IMR-90 (cell line): Measurements from ENCODE around the gene CUX1. TPM values are rescaled to one million over a fixed set of nuclear protein-coding genes. Genes with fewer than 3 reads are reported as not detected.

ENCODE experiments used
- ATAC-seq: fragments of 200-7000 bp; cut with Tn5 transposase; 2 replicates; pipeline ENCODE4 v1.9.1; 2020; ENCODE audit warnings: low read depth, mild to moderate bottlenecking, moderate library complexity
- BruUV-seq: library from RNA; stranded (reverse); fragments of 400-500 nt; replicated peaks from 2 replicates; lab custom pipeline; 2021; lab: Mats Ljungman, UMichigan
- CTCF ChIA-PET: fragments of 300-600 bp; formaldehyde crosslinking; extraction: SDS; loops from one replicate; lab custom pipeline; 2021; ENCODE audit warnings: antibody characterized with exemption; lab: Yijun Ruan, JAX
- POLR2A ChIA-PET: fragments of 300-600 bp; sonication (Branson Sonifier 250); formaldehyde crosslinking; loops from one replicate; lab custom pipeline; 2022; ENCODE audit warnings: antibody characterized with exemption; ENCODE audit not compliant: unreplicated experiment; lab: Charles Lee
- DNase-seq: peaks from one replicate; pipeline ENCODE4 v3.0.0; 2013
- H2AFZ ChIP-seq: replicated peaks from 2 replicates; pipeline ENCODE3; 2013; ENCODE audit warnings: low read length, mild to moderate bottlenecking; ENCODE audit not compliant: poor library complexity
- H2AK5ac ChIP-seq: 2 replicates; pipeline ENCODE4 v1.6.1; 2013; ENCODE audit warnings: low read depth, low read length, inconsistent platforms
- H2AK9ac ChIP-seq: replicated peaks from 2 replicates; pipeline ENCODE3; 2013; ENCODE audit warnings: mild to moderate bottlenecking, low read depth, low read length, moderate library complexity; ENCODE audit not compliant: poor library complexity
- H2BK120ac ChIP-seq: 2 replicates; pipeline ENCODE4 v1.6.1; 2013; ENCODE audit warnings: low read depth, low read length, inconsistent platforms
- H2BK15ac ChIP-seq: 3 replicates; pipeline ENCODE4 v1.6.1; 2013; ENCODE audit warnings: low read depth, low read length, inconsistent platforms
- H2BK20ac ChIP-seq: 2 replicates; pipeline ENCODE4 v1.6.1; 2013; ENCODE audit warnings: low read depth, mild to moderate bottlenecking, inconsistent platforms, low read length, moderate library complexity
- H2BK5ac ChIP-seq: 2 replicates; pipeline ENCODE4 v1.6.1; 2013; ENCODE audit warnings: mild to moderate bottlenecking, low read depth, low read length, inconsistent platforms; ENCODE audit not compliant: poor library complexity, severe bottlenecking
- H3K14ac ChIP-seq: replicated peaks from 2 replicates; pipeline ENCODE4 v1.6.1; 2013; ENCODE audit warnings: low read depth, low read length, inconsistent platforms
- H3K18ac ChIP-seq: 2 replicates; pipeline ENCODE4 v1.6.1; 2013; ENCODE audit warnings: low read depth, low read length, control low read depth
- H3K23ac ChIP-seq: 2 replicates; pipeline ENCODE4 v1.6.1; 2013; ENCODE audit warnings: low read depth, low read length, inconsistent platforms
- H3K27ac ChIP-seq: 2 replicates; pipeline ENCODE4 v1.5.1; 2013; ENCODE audit warnings: mild to moderate bottlenecking, control low read depth, low read length; ENCODE audit not compliant: insufficient read depth
- H3K27me3 ChIP-seq: 2 replicates; pipeline ENCODE4 v1.6.1; 2013; ENCODE audit warnings: low read length; ENCODE audit not compliant: control insufficient read depth, insufficient read depth
- H3K36me3 ChIP-seq: 2 replicates; pipeline ENCODE4 v1.6.1; 2013; ENCODE audit warnings: low read length, mixed read lengths; ENCODE audit not compliant: control insufficient read depth, insufficient read depth
- H3K4ac ChIP-seq: 2 replicates; pipeline ENCODE4 v1.6.1; 2013; ENCODE audit warnings: low read depth, low read length, inconsistent platforms
- H3K4me1 ChIP-seq: 2 replicates; pipeline ENCODE4 v1.6.1; 2013; ENCODE audit warnings: low read length, mixed read lengths; ENCODE audit not compliant: control insufficient read depth, insufficient read depth
- H3K4me2 ChIP-seq: 2 replicates; pipeline ENCODE4 v1.6.1; 2013; ENCODE audit warnings: low read depth, mild to moderate bottlenecking, control low read depth, low read length, moderate library complexity
- H3K4me3 ChIP-seq: 2 replicates; pipeline ENCODE4 v1.5.1; 2013; ENCODE audit warnings: low read depth, mild to moderate bottlenecking, control low read depth, low read length, moderate library complexity; ENCODE audit not compliant: insufficient read depth
- H3K56ac ChIP-seq: 2 replicates; pipeline ENCODE4 v1.6.1; 2013; ENCODE audit warnings: low read length, inconsistent platforms; ENCODE audit not compliant: insufficient read depth; ENCODE audit errors: extremely low read depth
- H3K79me1 ChIP-seq, 2 experiments: 2 replicates each; pipeline ENCODE4 v1.6.1; 2013; ENCODE audit warnings: low read length in 2 of 2, inconsistent platforms in 1 of 2, low read depth in 1 of 2
- H3K9ac ChIP-seq: 2 replicates; pipeline ENCODE4 v1.6.1; 2013; ENCODE audit warnings: low read depth, low read length, control low read depth
- H3K9me1 ChIP-seq: 2 replicates; pipeline ENCODE4 v1.6.1; 2013; ENCODE audit warnings: low read length, inconsistent platforms; ENCODE audit not compliant: insufficient read depth
- H3K9me3 ChIP-seq: 2 replicates; pipeline ENCODE4 v1.6.1; 2013; ENCODE audit warnings: low read length; ENCODE audit not compliant: control insufficient read depth, insufficient read depth
- H4K20me1 ChIP-seq: 2 replicates; pipeline ENCODE4 v1.6.1; 2013; ENCODE audit warnings: low read length, inconsistent platforms; ENCODE audit not compliant: insufficient read depth
- H4K5ac ChIP-seq: 2 replicates; pipeline ENCODE4 v1.6.1; 2013; ENCODE audit warnings: mild to moderate bottlenecking, low read depth, low read length, control low read depth
- H4K8ac ChIP-seq, 2 experiments: 2 replicates each; pipeline ENCODE4 v1.6.1; 2013; ENCODE audit warnings: low read depth in 2 of 2, low read length in 2 of 2, control low read depth in 1 of 2, inconsistent platforms in 1 of 2
- H4K91ac ChIP-seq: 2 replicates; pipeline ENCODE4 v1.6.1; 2013; ENCODE audit warnings: low read depth, low read length, inconsistent platforms; ENCODE audit not compliant: insufficient read depth
- BHLHE40 ChIP-seq: fragments of 150-350 bp; IDR thresholded peaks from 2 replicates; pipeline ENCODE4 v1.6.1; 2016; ENCODE audit warnings: mild to moderate bottlenecking, low read depth, low read length
- CEBPB ChIP-seq: IDR thresholded peaks from 2 replicates; pipeline ENCODE4 v1.6.1; 2012; ENCODE audit warnings: low read depth, low read length, improper control_type of control experiment
- CHD1 ChIP-seq: IDR thresholded peaks from 2 replicates; pipeline ENCODE4 v1.6.1; 2012; ENCODE audit warnings: low read depth, low read length, improper control_type of control experiment
- MAFK ChIP-seq: IDR thresholded peaks from 2 replicates; pipeline ENCODE4 v1.6.1; 2012; ENCODE audit warnings: low read depth, low read length, improper control_type of control experiment
- MAZ ChIP-seq: IDR thresholded peaks from 2 replicates; pipeline ENCODE4 v1.6.1; 2012; ENCODE audit warnings: low read depth, mild to moderate bottlenecking, low read length, improper control_type of control experiment, moderate library complexity, borderline replicate concordance
- MXI1 ChIP-seq: IDR thresholded peaks from 2 replicates; pipeline ENCODE4 v1.6.1; 2012; ENCODE audit warnings: low read depth, mild to moderate bottlenecking, low read length, moderate library complexity, borderline replicate concordance
- NFE2L2 ChIP-seq: fragments of 150-350 bp; IDR thresholded peaks from 2 replicates; pipeline ENCODE4 v1.6.1; 2016; ENCODE audit warnings: low read depth, mild to moderate bottlenecking, low read length
- POLR2A ChIP-seq: IDR thresholded peaks from 2 replicates; pipeline ENCODE4 v1.6.1; 2012; ENCODE audit warnings: mild to moderate bottlenecking, low read depth, low read length
- RAD21 ChIP-seq: IDR thresholded peaks from 2 replicates; pipeline ENCODE4 v1.6.1; 2012; ENCODE audit warnings: low read length, improper control_type of control experiment
- RCOR1 ChIP-seq: IDR thresholded peaks from 2 replicates; pipeline ENCODE4 v1.6.1; 2012; ENCODE audit warnings: mild to moderate bottlenecking, low read length, improper control_type of control experiment; ENCODE audit not compliant: insufficient replicate concordance
- RFX5 ChIP-seq: IDR thresholded peaks from 2 replicates; pipeline ENCODE4 v1.8.0; 2012; ENCODE audit warnings: low read depth, mild to moderate bottlenecking, low read length, moderate library complexity
- SMC3 ChIP-seq: fragments of 150-350 bp; IDR thresholded peaks from 2 replicates; pipeline ENCODE4 v1.6.1; 2016; ENCODE audit warnings: low read depth, mild to moderate bottlenecking, antibody characterized with exemption, low read length, moderate library complexity
- USF2 ChIP-seq: fragments of 150-350 bp; IDR thresholded peaks from 2 replicates; pipeline ENCODE4 v1.6.1; 2017; ENCODE audit warnings: mild to moderate bottlenecking, antibody characterized with exemption, low read length, low read depth
- WGBS, 2 experiments: methylation state at CpG; one replicate each; pipeline versions ENCODE4 v1.1.5 to v1.1.7; 2013; ENCODE audit warnings: missing lambda C conversion rate in 2 of 2; ENCODE audit not compliant: insufficient read length in 1 of 2; ENCODE audit errors: extremely low coverage in 2 of 2; 5-methylcytosine and 5-hydroxymethylcytosine counted together
- dilution Hi-C: fragments of 300-500 bp; cut with HindIII; formaldehyde crosslinking; loops from one replicate; pipeline ENCODE4 v1.14.3; 2018; ENCODE audit warnings: low sequenced_read_pairs; ENCODE audit not compliant: unreplicated experiment
- in situ Hi-C: fragments of 300-500 bp; cut with MboI; formaldehyde crosslinking; loops from 3 replicates; pipeline ENCODE4 v1.14.3; 2019; ENCODE audit warnings: low sequenced_read_pairs, inconsistent platforms, mixed read lengths
- intact Hi-C: fragments of 100-400 bp; cut with micrococcal nuclease; formaldehyde crosslinking; loops from 2 replicates; pipeline ENCODE4 v1.10.0; 2022
- polyA plus RNA-seq, 3 experiments: library from polyadenylated mRNA; depleted of rRNA; stranded (reverse); fragments of >200 nt; gene quantifications; 2 replicates each; pipeline ENCODE4 v1.2.3, GENCODE V29; 2012; ENCODE audit warnings: low replicate concordance in 1 of 3
- total RNA-seq: library from RNA; depleted of rRNA; stranded (reverse); fragments of >200 nt; gene quantifications from 2 replicates; pipeline ENCODE4 v1.2.3, GENCODE V29; 2012
- TF ChIP-seq, protein P1 (sequence below): fragments of 150-350 bp; IDR thresholded peaks from 2 replicates; pipeline ENCODE4 v1.6.1; 2016; ENCODE audit warnings: low read depth, mild to moderate bottlenecking, low read length, moderate library complexity, borderline replicate concordance
- TF ChIP-seq, protein P2 (sequence below): conservative IDR thresholded peaks from 2 replicates; pipeline ENCODE4 v1.5.1; 2012; ENCODE audit warnings: mild to moderate bottlenecking, low read depth, low read length, improper control_type of control experiment

Gene CUX1
- total and polyA plus RNA-seq, 2 of the 4 experiments (the other 2 are of a cell fraction) = 19.7 to 46.4 TPM

DNA sequence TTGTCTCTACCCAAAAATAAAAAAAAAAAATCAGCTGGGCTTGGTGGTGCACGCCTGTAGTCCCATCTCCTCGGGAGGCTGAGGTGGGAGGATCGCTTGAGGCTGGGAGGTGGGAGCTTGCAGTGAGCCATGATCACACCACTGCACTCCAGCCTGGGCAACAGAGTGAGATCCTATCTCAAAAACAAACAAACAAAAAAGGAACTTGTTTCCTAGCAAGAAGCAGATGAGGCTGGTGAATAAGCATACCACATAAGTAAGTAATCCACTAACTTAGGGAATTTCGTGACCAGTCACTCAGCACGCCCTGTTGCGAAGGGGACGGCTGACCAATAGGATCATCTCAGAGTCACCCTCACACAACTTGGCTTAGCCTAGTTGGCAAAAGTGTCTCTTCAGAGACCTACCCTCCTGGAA lies 64.6 kb downstream of the CUX1 start:
- peaks cover 29 to 75% of the 10 kb centered on the region in 2 experiments for H3K79me1 ChIP-seq
- CTCF ChIA-PET = interaction anchor here (1.7 kb wide), 1 partner anchor 26 kb away, joined by 5 read pairs; no protein-coding TSS in a partner anchor
- no TSS peak for BruUV-seq
- peak overlapping the region; percentile 97 for H2BK120ac ChIP-seq
- peak overlapping the region; percentile 93; the same call in 1 of the 2 replicates for H3K23ac ChIP-seq
- peak overlapping the region; percentile 96; the same call in 1 of the 2 replicates for H3K14ac ChIP-seq
- peaks cover 18% of the 10 kb centered on the region for H3K9me1 ChIP-seq
- peak overlapping the region; percentile 98 for H2BK20ac ChIP-seq
- no peaks in the 10 kb centered on the region for H3K9me3 ChIP-seq
- H2AK5ac ChIP-seq = peak overlapping the region; percentile 94; the same call in 1 of the 2 replicates
- H2BK15ac ChIP-seq = peak overlapping the region; percentile 75; the same call in 1 of the 3 replicates
- no peak overlapping the region for H3K4me3 ChIP-seq
- no peaks in the 10 kb centered on the region for H3K36me3 ChIP-seq
- DNase-seq (peak; percentile 99), ATAC-seq (peak; percentile 76)
- H3K56ac ChIP-seq = no peak overlapping the region; the same call in 1 of the 2 replicates
- in situ Hi-C loops = no loop called here
- intact Hi-C loops = loop anchor here (5.0 kb wide), 2 partner anchors 40 to 65 kb away; partner anchors contain the start of gene CUX1
- H3K18ac ChIP-seq = no peak overlapping the region; the same call in 1 of the 2 replicates
- H2AFZ ChIP-seq = no peak overlapping the region
- no peak overlapping the region for H3K9ac ChIP-seq
- peak overlapping the region; percentile 96 for H2BK5ac ChIP-seq
- peak overlapping the region; percentile 72 to 95 for H4K8ac ChIP-seq
- no peak overlapping the region for H2AK9ac ChIP-seq
- H3K4me2 ChIP-seq = no peak overlapping the region
- peak overlapping the region; percentile 98; the same call in 1 of the 2 replicates for H3K4ac ChIP-seq
- peaks cover 27% of the 10 kb centered on the region for H3K4me1 ChIP-seq
- WGBS, 2 experiments = no CpG with 5 or more reads among the region's 7 CpGs
- peak overlapping the region; percentile 93 for H3K27ac ChIP-seq
- H4K20me1 ChIP-seq = peaks cover 12% of the 10 kb centered on the region; the same call in 1 of the 2 replicates
- no peak overlapping the region; the same call in 1 of the 2 replicates for H4K5ac ChIP-seq
- dilution Hi-C loops = no loop called here
- no peaks in the 10 kb centered on the region for H3K27me3 ChIP-seq
- H4K91ac ChIP-seq = peak overlapping the region; percentile 97
- POLR2A ChIA-PET = interaction anchor here (0.6 to 1.1 kb wide), 3 partner anchors 11 to 339 kb away, joined by 3 to 4 read pairs (median 3); no protein-coding TSS in a partner anchor
- TF ChIP-seq POLR2A = no peak
- no peak for TF ChIP-seq MXI1
- no peak for TF ChIP-seq USF2
- TF ChIP-seq MAZ = no peak; the same call in 1 of the 2 replicates
- TF ChIP-seq BHLHE40 = peak; percentile 73
- peak; percentile 58; the same call in 1 of the 2 replicates for TF ChIP-seq MAFK
- TF ChIP-seq, protein P1, sequence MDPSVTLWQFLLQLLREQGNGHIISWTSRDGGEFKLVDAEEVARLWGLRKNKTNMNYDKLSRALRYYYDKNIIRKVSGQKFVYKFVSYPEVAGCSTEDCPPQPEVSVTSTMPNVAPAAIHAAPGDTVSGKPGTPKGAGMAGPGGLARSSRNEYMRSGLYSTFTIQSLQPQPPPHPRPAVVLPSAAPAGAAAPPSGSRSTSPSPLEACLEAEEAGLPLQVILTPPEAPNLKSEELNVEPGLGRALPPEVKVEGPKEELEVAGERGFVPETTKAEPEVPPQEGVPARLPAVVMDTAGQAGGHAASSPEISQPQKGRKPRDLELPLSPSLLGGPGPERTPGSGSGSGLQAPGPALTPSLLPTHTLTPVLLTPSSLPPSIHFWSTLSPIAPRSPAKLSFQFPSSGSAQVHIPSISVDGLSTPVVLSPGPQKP = no peak
- TF ChIP-seq RCOR1 = peak; percentile 88
- TF ChIP-seq SMC3 = no peak
- no peak for TF ChIP-seq CHD1
- no peak for TF ChIP-seq NFE2L2
- no peak; the same call in 1 of the 2 replicates for TF ChIP-seq RFX5
- TF ChIP-seq CEBPB = peak; percentile 79
- TF ChIP-seq, protein P2, sequence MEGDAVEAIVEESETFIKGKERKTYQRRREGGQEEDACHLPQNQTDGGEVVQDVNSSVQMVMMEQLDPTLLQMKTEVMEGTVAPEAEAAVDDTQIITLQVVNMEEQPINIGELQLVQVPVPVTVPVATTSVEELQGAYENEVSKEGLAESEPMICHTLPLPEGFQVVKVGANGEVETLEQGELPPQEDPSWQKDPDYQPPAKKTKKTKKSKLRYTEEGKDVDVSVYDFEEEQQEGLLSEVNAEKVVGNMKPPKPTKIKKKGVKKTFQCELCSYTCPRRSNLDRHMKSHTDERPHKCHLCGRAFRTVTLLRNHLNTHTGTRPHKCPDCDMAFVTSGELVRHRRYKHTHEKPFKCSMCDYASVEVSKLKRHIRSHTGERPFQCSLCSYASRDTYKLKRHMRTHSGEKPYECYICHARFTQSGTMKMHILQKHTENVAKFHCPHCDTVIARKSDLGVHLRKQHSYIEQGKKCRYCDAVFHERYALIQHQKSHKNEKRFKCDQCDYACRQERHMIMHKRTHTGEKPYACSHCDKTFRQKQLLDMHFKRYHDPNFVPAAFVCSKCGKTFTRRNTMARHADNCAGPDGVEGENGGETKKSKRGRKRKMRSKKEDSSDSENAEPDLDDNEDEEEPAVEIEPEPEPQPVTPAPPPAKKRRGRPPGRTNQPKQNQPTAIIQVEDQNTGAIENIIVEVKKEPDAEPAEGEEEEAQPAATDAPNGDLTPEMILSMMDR = no peak
- 0 out of 2 replicates have a peak, but pooled peaks have one; percentile 4 for TF ChIP-seq RAD21
